HepG2 (cell line): ENCODE measurements around the gene WDR81. TPM values are rescaled to one million over a fixed set of nuclear protein-coding genes. Genes with fewer than 3 reads are reported as not detected.

ENCODE experiments used
- ASH2L ChIP-seq: fragments of 300-600, 200-600 bp; sonication (generic); IDR thresholded peaks from 2 replicates; pipeline ENCODE4 v1.7.0; 2017; ENCODE audit warnings: low read depth, mild to moderate bottlenecking, moderate library complexity, mixed read lengths, low read length; ENCODE audit not compliant: insufficient read length
- DMAP1 ChIP-seq: IDR thresholded peaks from 2 replicates; pipeline ENCODE4 v1.6.1; 2016
- EEA1 ChIP-seq: sonication (generic); formaldehyde crosslinking; IDR thresholded peaks from 2 replicates; pipeline ENCODE4 v1.5.1; 2020; ENCODE audit warnings: mild to moderate bottlenecking, missing genetic modification reagents, borderline replicate concordance
- MTA1 ChIP-seq: sonication (generic); formaldehyde crosslinking; IDR thresholded peaks from 2 replicates; pipeline ENCODE4 v1.4.0; 2020; ENCODE audit warnings: missing genetic modification reagents, mild to moderate bottlenecking, borderline replicate concordance
- MYNN ChIP-seq: sonication (generic); formaldehyde crosslinking; IDR thresholded peaks from 2 replicates; pipeline ENCODE4 v1.4.0; 2020; ENCODE audit warnings: mild to moderate bottlenecking, low read depth, missing genetic modification reagents
- PHF5A ChIP-seq: IDR thresholded peaks from one replicate; pipeline ENCODE4 v1.6.1; 2018; ENCODE audit warnings: low read depth, missing genetic modification reagents; ENCODE audit not compliant: unreplicated experiment
- PRMT3 ChIP-seq: sonication (generic); formaldehyde crosslinking; IDR thresholded peaks from 2 replicates; pipeline ENCODE4 v1.8.1; 2022; ENCODE audit warnings: low read depth, mild to moderate bottlenecking, moderate library complexity, missing genetic modification reagents, borderline replicate concordance
- ZEB1 ChIP-seq: IDR thresholded peaks from 2 replicates; pipeline ENCODE4 v1.6.1; 2012; ENCODE audit warnings: mild to moderate bottlenecking, low read depth, inconsistent platforms; ENCODE audit not compliant: insufficient replicate concordance
- ZNF274 ChIP-seq: sonication (generic); formaldehyde crosslinking; IDR thresholded peaks from 2 replicates; pipeline ENCODE4 v1.5.1; 2020; ENCODE audit warnings: mild to moderate bottlenecking, missing genetic modification reagents
- ZNF354B ChIP-seq: sonication (generic); formaldehyde crosslinking; IDR thresholded peaks from 2 replicates; pipeline ENCODE4 v1.8.0; 2022; ENCODE audit warnings: mild to moderate bottlenecking, missing genetic modification reagents
- ZNF557 ChIP-seq: sonication (generic); formaldehyde crosslinking; IDR thresholded peaks from 2 replicates; pipeline ENCODE4 v1.4.0; 2020; ENCODE audit warnings: missing genetic modification reagents
- ZNF614 ChIP-seq: IDR thresholded peaks from 2 replicates; pipeline ENCODE4 v1.6.1; 2018; ENCODE audit warnings: missing biosample characterization, missing genetic modification reagents, inconsistent platforms, borderline replicate concordance
- ZNF615 ChIP-seq: sonication (generic); formaldehyde crosslinking; IDR thresholded peaks from 2 replicates; pipeline ENCODE4 v1.5.0; 2020; ENCODE audit warnings: mild to moderate bottlenecking, missing genetic modification reagents, borderline replicate concordance
- ZNF619 ChIP-seq: sonication (generic); formaldehyde crosslinking; IDR thresholded peaks from 2 replicates; pipeline ENCODE4 v1.4.0; 2020; ENCODE audit warnings: mild to moderate bottlenecking, missing genetic modification reagents
- polyA plus RNA-seq, 8 experiments: library from polyadenylated mRNA; depleted of rRNA in 3 of 8; stranded (reverse) in 7 of 8; unstranded in 1 of 8; fragments of >200 nt; fragmentation: Illumina TruSeq in 4 of 8; extraction: Trizol in 4 of 8; gene quantifications; 2 replicates each; pipeline versions ENCODE4 v1.2.1 to v1.2.3, GENCODE V29; 2011 to 2016; ENCODE audit warnings: low read depth in 4 of 8, missing spikeins in 1 of 8, mixed read lengths in 1 of 8; ENCODE audit not compliant: insufficient read depth in 1 of 8
- total RNA-seq, 5 experiments: library from RNA; depleted of rRNA; stranded (reverse); fragments of >200 nt; fragmentation: Illumina TruSeq; extraction: Trizol; gene quantifications; 2 replicates each; pipeline ENCODE4 v1.2.3, GENCODE V29; 2016; ENCODE audit warnings: low read depth in 1 of 5
- TF ChIP-seq, protein P1 (sequence below): IDR thresholded peaks from 2 replicates; pipeline ENCODE4 v1.6.1; 2016; ENCODE audit warnings: low read depth, borderline replicate concordance
- TF ChIP-seq, protein P2 (sequence below): sonication (generic); formaldehyde crosslinking; IDR thresholded peaks from 2 replicates; pipeline ENCODE4 v1.4.0; 2020; ENCODE audit warnings: missing genetic modification reagents, mild to moderate bottlenecking, borderline replicate concordance
- TF ChIP-seq, protein P3 (sequence below): sonication (generic); formaldehyde crosslinking; IDR thresholded peaks from one replicate; pipeline ENCODE4 v1.5.1; 2020; ENCODE audit warnings: mild to moderate bottlenecking, missing genetic modification reagents; ENCODE audit errors: not compliant biosample characterization

The WDR81 gene
- total and polyA plus RNA-seq, 2 of the 13 experiments (the other 11 are each of a cell fraction or from before 2014, with no cell fraction given): 9.1 to 16.7 TPM

DNA sequence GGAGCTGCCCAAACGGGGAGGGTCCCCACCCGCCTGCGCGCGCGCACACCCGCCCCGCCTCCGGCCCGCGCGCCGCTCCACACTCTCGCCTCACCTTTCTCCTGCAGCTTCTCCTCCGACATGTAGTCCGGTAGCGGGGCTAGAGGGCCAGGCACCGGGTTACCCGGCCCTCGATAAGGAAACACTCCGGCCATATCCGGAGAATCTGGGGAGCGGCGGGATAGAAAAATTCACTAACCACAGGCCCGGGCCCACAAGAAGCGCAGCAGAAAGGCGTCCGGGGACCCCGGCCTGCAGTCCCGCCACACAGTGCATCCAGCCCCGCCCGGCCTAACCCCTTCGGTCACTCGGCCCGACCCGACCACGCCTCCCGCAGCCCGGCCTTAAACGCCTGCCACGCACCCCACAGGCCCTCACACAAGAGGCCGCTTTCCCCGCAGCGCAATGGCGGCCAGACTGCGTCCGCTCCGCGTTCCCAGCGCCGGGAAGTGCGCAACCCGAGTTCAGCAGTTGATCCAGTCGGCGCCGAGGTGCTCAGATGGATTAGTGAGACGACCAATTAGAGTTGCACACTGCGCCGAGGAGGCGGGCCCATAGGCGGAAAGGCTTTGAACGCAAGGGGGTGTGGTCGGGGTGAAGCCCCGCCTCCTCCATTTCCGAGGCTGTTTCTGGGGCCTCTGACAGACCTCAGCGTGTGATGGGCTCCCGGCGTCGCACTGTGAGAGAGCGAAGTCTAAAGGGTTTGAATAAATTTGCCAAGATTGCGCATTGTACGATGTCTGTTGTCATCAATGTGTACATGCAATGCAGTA, 39.9 kb upstream of the WDR81 start, which contains the start of gene PRPF8 (continued):
- TF ChIP-seq, protein P1, sequence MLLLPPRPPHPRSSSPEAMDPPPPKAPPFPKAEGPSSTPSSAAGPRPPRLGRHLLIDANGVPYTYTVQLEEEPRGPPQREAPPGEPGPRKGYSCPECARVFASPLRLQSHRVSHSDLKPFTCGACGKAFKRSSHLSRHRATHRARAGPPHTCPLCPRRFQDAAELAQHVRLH (CRISPR knock-in tag): peak; percentile 77
- TF ChIP-seq DMAP1 (peak; percentile 95), ZNF557 (CRISPR knock-in tag) (no peak), PRMT3 (CRISPR knock-in tag) (no peak), ZEB1 (no peak), MTA1 (CRISPR knock-in tag) (peak; percentile 74; the same call in 1 of the 2 replicates), MYNN (CRISPR knock-in tag) (no peak), ZNF614 (no peak; the same call in 1 of the 2 replicates), ZNF619 (CRISPR knock-in tag) (0 out of 2 replicates have a peak, but pooled peaks have one; percentile 42), EEA1 (peak; percentile 72; the same call in 1 of the 2 replicates), ZNF274 (CRISPR knock-in tag) (0 out of 2 replicates have a peak, but pooled peaks have one; percentile 63), PHF5A (CRISPR knock-in tag) (peak; percentile 52), ZNF354B (CRISPR knock-in tag) (0 out of 2 replicates have a peak, but pooled peaks have one; percentile 53), ZNF615 (CRISPR knock-in tag) (no peak), ASH2L (peak; percentile 89)
- TF ChIP-seq, protein P2, sequence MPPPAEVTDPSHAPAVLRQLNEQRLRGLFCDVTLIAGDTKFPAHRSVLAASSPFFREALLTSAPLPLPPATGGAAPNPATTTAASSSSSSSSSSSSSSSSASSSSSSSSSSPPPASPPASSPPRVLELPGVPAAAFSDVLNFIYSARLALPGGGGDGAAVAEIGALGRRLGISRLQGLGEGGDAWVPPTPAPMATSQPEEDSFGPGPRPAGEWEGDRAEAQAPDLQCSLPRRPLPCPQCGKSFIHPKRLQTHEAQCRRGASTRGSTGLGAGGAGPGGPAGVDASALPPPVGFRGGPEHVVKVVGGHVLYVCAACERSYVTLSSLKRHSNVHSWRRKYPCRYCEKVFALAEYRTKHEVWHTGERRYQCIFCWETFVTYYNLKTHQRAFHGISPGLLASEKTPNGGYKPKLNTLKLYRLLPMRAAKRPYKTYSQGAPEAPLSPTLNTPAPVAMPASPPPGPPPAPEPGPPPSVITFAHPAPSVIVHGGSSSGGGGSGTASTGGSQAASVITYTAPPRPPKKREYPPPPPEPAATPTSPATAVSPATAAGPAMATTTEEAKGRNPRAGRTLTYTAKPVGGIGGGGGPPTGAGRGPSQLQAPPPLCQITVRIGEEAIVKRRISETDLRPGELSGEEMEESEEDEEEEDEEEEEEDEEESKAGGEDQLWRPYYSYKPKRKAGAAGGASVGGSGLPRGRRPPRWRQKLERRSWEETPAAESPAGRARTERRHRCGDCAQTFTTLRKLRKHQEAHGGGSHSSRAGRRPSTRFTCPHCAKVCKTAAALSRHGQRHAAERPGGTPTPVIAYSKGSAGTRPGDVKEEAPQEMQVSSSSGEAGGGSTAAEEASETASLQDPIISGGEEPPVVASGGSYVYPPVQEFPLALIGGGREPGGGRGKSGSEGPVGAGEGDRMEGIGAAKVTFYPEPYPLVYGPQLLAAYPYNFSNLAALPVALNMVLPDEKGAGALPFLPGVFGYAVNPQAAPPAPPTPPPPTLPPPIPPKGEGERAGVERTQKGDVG (CRISPR knock-in tag): no peak
- TF ChIP-seq, protein P3, sequence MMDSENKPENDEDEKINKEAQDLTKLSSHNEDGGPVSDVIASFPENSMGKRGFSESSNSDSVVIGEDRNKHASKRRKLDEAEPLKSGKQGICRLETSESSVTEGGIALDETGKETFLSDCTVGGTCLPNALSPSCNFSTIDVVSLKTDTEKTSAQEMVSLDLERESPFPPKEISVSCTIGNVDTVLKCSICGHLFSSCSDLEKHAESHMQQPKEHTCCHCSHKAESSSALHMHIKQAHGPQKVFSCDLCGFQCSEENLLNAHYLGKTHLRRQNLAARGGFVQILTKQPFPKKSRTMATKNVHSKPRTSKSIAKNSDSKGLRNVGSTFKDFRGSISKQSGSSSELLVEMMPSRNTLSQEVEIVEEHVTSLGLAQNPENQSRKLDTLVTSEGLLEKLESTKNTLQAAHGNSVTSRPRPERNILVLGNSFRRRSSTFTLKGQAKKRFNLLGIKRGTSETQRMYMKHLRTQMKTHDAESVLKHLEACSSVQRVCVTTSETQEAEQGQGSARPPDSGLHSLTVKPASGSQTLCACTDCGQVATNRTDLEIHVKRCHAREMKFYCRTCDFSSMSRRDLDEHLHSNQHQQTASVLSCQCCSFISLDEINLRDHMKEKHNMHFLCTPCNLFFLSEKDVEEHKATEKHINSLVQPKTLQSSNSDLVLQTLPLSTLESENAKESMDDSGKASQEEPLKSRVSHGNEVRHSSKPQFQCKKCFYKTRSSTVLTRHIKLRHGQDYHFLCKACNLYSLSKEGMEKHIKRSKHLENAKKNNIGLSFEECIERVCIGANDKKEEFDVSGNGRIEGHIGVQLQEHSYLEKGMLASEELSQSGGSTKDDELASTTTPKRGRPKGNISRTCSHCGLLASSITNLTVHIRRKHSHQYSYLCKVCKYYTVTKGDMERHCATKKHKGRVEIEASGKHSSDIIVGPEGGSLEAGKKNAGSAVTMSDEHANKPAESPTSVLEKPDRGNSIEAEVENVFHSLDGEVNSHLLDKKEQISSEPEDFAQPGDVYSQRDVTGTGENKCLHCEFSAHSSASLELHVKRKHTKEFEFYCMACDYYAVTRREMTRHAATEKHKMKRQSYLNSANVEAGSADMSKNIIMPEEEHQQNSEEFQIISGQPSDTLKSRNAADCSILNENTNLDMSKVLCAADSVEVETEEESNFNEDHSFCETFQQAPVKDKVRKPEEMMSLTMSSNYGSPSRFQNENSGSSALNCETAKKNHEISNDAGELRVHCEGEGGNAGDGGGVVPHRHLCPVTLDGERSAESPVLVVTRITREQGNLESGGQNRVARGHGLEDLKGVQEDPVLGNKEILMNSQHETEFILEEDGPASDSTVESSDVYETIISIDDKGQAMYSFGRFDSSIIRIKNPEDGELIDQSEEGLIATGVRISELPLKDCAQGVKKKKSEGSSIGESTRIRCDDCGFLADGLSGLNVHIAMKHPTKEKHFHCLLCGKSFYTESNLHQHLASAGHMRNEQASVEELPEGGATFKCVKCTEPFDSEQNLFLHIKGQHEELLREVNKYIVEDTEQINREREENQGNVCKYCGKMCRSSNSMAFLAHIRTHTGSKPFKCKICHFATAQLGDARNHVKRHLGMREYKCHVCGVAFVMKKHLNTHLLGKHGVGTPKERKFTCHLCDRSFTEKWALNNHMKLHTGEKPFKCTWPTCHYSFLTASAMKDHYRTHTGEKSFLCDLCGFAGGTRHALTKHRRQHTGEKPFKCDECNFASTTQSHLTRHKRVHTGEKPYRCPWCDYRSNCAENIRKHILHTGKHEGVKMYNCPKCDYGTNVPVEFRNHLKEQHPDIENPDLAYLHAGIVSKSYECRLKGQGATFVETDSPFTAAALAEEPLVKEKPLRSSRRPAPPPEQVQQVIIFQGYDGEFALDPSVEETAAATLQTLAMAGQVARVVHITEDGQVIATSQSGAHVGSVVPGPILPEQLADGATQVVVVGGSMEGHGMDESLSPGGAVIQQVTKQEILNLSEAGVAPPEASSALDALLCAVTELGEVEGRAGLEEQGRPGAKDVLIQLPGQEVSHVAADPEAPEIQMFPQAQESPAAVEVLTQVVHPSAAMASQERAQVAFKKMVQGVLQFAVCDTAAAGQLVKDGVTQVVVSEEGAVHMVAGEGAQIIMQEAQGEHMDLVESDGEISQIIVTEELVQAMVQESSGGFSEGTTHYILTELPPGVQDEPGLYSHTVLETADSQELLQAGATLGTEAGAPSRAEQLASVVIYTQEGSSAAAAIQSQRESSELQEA (CRISPR knock-in tag): peak; percentile 39
